ENCODE results near the gene SRM. TPM values are rescaled to one million over a fixed set of nuclear protein-coding genes. Genes with fewer than 3 reads are reported as not detected.
"Not testable (repeated sequence)": the region's sequence is repeated elsewhere in the genome, so short reads cannot be mapped to it uniquely, and the experiment has no call there.

The SRM gene
- total RNA-seq, 1 donor from 2014 or later = 346 TPM

DNA sequence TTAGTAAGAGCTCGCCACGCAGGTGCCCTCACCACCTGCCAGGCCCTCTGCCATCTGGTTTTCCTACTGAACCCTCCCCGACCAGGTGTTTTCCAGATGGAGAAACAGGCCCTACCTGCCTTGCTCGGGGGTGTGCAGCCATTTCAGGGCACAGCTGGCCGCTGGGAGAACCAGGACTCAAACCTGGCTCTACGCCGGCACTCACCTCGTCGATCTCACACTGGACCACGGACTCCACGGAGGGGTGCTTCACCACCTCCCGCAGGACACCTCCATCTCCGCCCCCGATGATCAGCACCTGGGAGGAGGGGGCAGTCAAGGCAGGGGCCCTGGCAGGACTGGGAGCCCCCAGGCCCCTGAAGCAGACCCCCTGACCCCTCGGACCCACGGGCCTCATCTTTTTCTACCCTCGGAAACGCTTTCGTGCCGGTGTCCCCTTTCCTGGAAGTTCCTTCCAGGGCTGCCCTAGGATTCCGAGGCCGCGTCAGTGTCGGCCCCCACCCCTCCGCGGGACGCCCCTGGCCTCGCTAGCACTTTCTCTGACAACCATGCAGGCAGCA is 1.1 kb downstream of the SRM start:
- no peak for DNase-seq
- Mint-ChIP-seq H3K27me3 (no peaks in the 10 kb centered on the region), H3K9me3 (no peaks in the 10 kb centered on the region), H3K4me1 (peaks cover 31% of the 10 kb centered on the region), H3K36me3 (ENCODE audit: low read depth) (peaks cover 51% of the 10 kb centered on the region), H3K27ac (peak overlapping the region; percentile 92), H3K4me3 (peak overlapping the region; percentile 98)
- intact Hi-C loops (cut with micrococcal nuclease) = no loop called here

DNA sequence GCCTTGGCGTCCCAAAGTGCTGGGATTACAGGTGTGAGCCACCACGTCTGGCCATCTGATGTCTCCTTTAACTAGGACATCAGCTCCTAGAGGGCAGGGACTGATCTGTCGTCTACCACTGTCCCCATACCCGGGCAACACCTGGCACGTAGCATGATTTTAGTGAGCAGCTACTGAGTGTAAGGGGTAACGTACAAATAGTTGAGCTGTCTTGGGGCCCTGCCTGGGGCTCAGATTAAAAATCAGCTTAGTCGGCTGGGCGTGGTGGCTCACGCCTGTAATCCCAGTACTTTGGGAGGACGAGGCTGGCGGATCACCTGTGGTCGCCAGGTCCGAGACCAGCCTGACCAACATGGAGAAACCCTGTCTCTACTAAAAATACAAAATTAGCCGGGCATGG is 1.8 kb downstream of the SRM start:
- Mint-ChIP-seq H3K4me3 (peak overlapping the region; percentile 98), H3K36me3 (ENCODE audit: low read depth) (peaks cover 45% of the 10 kb centered on the region), H3K4me1 (peaks cover 26% of the 10 kb centered on the region), H3K27ac (peak overlapping the region; percentile 34), H3K9me3 (no peaks in the 10 kb centered on the region), H3K27me3 (no peaks in the 10 kb centered on the region)
- intact Hi-C loops (cut with micrococcal nuclease) = no loop called here
- DNase-seq = no peak

DNA sequence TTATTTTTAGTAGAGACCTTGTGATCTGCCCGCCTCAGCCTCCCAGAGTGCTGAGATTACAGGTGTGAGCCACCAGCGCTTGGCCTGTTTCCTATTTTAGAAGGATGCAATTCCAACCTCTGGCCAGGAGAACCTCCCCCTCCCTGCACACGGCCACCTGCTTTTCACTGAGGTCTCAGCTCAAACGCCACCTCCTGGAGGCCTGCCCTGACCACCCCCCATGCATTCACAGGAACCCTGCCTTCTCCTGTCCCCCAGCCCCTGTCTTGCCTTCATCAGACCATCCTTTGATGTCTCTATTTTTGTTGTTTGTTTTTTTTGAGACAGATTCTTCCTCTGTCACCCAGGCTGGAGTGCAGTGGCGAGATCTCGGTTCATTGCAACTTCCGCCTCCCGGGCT is 2.3 kb downstream of the SRM start:
- intact Hi-C loops (cut with micrococcal nuclease) = no loop called here
- Mint-ChIP-seq H3K9me3 (no peaks in the 10 kb centered on the region), H3K4me3 (peak overlapping the region; percentile 57), H3K4me1 (peaks cover 20% of the 10 kb centered on the region), H3K27me3 (no peaks in the 10 kb centered on the region), H3K36me3 (ENCODE audit: low read depth) (peaks cover 41% of the 10 kb centered on the region), H3K27ac (peak overlapping the region; percentile 25)
- DNase-seq = no peak

DNA sequence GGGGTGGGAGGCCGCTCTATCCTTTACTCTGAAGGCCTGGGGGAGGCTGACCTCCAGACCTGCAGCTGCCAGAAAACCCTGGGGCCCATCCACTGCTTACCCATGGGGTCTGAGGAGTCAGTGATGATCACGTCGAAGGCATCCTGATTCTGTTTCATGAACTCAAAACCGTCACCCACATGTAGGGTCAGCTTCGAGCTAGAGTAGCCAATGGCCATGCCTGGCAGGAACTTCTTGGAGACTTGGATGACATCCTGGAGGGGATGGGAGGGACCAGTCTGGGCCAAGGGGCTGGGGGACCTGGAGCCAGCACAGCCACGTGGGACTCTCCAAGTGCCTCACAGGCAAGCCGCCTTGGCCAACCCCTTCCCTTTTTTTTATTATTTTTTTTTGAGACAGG is 3.3 kb downstream of the SRM start:
- Mint-ChIP-seq H3K27ac (no peak overlapping the region), H3K36me3 (ENCODE audit: low read depth) (peaks cover 38% of the 10 kb centered on the region), H3K9me3 (no peaks in the 10 kb centered on the region), H3K27me3 (no peaks in the 10 kb centered on the region), H3K4me1 (peaks cover 13% of the 10 kb centered on the region), H3K4me3 (no peak overlapping the region)
- intact Hi-C loops (cut with micrococcal nuclease) = no loop called here
- no peak for DNase-seq

DNA sequence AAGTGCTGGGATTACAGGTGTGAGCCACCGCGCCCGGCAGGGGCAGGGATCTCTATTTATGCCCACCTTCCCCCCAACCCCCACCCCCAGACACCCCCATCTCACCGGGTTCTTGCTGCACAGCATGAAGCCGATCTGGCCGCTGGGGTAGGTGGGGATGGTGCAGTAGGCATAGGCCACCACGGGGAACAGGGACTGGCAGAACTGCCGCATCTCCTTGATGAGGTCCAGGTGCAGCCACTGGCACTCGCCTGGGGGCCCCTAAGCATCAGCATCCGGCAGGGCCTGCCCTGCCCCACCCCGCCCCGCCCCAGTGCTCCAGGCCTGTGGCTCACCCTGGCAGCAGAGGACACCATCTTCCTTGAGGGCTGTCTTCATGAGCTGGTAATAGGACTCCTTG is 4.1 kb downstream of the SRM start:
- H3K27me3 Mint-ChIP-seq = no peaks in the 10 kb centered on the region
- H3K27ac Mint-ChIP-seq = no peak overlapping the region
- no peak for DNase-seq
- H3K4me3 Mint-ChIP-seq = no peak overlapping the region
- intact Hi-C loops (cut with micrococcal nuclease) = no loop called here
- H3K9me3 Mint-ChIP-seq = no peaks in the 10 kb centered on the region
- peaks cover 8% of the 10 kb centered on the region for H3K4me1 Mint-ChIP-seq
- peaks cover 34% of the 10 kb centered on the region for H3K36me3 Mint-ChIP-seq (ENCODE audit: low read depth)

DNA sequence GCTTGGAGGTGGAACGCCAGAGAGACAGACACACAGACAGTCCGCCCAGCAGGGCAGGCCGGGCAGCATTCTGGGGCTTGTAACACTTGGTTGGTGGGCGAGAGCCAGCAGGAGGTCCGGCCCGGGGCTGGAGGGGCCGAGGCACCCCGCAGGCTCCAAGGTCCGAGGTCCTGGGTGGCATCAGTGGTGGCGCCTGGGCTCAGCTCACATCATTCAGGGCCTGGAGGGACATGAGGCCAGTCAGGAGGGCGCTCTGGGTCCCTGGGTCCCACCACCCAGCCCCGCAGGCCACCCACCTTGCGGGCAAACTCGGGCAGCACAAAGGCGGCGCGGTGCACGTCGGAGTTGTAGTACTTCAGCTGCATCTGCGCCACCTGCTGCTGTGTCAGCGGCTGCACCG is 5.2 kb downstream of the SRM start:
- no peaks in the 10 kb centered on the region for H3K27me3 Mint-ChIP-seq
- peaks cover 31% of the 10 kb centered on the region for H3K36me3 Mint-ChIP-seq (ENCODE audit: low read depth)
- DNase-seq = no peak
- no peak overlapping the region for H3K4me3 Mint-ChIP-seq
- H3K4me1 Mint-ChIP-seq = peaks cover 6% of the 10 kb centered on the region
- intact Hi-C loops (cut with micrococcal nuclease) = no loop called here
- H3K27ac Mint-ChIP-seq = no peak overlapping the region
- H3K9me3 Mint-ChIP-seq = no peaks in the 10 kb centered on the region

DNA sequence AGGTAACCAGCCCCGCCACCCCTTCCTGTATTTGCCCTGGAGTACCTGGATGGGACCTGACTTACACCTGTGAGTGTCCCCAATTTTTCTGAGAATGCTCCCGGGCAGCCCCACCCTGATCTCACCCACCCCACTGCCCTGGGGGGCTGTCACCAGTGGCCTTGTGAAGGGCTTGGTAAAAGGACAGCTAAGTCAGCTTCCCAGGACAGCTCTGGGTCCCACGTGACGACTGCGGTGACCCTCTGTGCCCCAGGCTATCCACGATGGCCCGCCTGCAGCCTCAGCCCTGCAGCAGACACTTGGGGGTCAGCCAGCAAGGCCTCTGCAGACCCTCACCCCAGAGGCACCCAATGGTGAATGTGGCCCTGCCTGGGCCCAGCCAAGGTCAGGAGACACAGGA is 5.6 kb downstream of the SRM start:
- peaks cover 30% of the 10 kb centered on the region for H3K36me3 Mint-ChIP-seq (ENCODE audit: low read depth)
- no peak overlapping the region for H3K27ac Mint-ChIP-seq
- H3K9me3 Mint-ChIP-seq = no peaks in the 10 kb centered on the region
- H3K4me3 Mint-ChIP-seq = no peak overlapping the region
- no peaks in the 10 kb centered on the region for H3K27me3 Mint-ChIP-seq
- intact Hi-C loops (cut with micrococcal nuclease) = no loop called here
- DNase-seq = no peak
- H3K4me1 Mint-ChIP-seq = peaks cover 6% of the 10 kb centered on the region

DNA sequence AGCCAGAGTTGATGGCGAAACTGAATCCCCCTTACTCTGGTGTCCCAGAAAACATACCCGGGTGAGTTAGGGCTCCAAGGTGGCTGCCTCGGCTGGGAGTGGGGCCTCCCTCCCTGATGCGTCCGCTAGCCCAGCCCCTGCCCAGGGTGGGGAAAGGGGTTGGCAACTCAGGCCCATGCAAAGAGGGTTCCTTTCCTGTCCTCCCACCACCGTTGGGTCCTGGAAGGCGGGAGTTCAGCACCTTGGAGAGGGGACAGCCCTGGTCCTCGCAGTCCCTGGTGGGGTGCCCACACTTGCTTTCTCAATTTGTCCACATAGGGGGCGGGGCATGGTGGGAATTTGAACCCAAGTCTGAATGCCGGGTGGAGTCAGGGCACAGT is 6.1 kb downstream of the SRM start:
- DNase-seq = no peak
- Mint-ChIP-seq H3K4me3 (no peak overlapping the region), H3K4me1 (peaks cover 4% of the 10 kb centered on the region), H3K9me3 (no peaks in the 10 kb centered on the region), H3K27ac (no peak overlapping the region), H3K27me3 (no peaks in the 10 kb centered on the region), H3K36me3 (ENCODE audit: low read depth) (peaks cover 26% of the 10 kb centered on the region)
- intact Hi-C loops (cut with micrococcal nuclease) = no loop called here

DNA sequence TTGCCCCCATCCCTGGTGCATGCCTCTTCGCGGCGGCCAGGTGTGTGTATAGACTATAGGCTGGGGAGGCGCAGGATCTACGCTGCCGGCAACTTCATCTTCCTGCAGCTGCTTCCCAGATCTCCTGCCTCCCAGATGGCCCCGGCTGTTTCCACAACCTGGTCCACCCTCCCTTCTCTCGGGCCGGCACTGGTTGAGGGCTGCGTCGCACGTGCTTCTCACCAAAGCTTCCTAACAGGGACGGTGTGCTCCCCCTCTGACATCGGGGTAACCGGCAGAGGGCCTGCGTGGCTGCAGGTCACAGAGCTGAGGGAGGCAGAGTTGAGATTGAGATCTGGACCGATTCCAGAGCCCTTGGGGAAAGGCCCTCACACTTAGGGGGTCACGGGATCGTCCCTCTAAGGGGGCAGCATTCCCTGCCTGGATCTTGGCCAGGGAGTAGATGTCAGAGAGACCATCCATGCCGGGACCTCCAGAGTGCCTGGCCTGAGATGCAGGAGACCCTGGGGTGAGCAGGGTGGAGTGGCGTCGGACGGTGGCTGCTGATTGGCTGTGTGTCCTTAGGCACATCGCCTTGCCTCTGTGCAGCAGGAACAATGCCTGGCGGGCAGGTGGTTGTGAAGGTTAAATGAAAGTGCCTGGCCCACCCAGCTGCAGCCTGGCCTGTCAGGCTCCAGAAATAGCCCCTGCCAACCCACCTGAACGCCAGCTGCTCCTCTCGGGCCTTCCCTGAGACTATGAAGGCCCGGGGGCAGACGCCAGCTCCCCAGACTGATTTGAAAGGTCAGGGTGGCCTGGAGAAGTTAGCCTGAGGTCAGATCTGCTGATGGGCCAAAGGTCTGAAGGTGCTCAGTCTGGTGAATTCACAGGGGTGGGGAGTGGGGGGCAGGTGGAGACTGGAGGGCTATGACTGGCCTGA is 6.7 kb downstream of the SRM start:
- Mint-ChIP-seq H3K4me3 (no peak overlapping the region), H3K9me3 (no peaks in the 10 kb centered on the region), H3K27ac (no peak overlapping the region), H3K27me3 (no peaks in the 10 kb centered on the region), H3K4me1 (peaks cover 4% of the 10 kb centered on the region), H3K36me3 (ENCODE audit: low read depth) (peaks cover 20% of the 10 kb centered on the region)
- DNase-seq = no peak
- intact Hi-C loops (cut with micrococcal nuclease) = no loop called here

DNA sequence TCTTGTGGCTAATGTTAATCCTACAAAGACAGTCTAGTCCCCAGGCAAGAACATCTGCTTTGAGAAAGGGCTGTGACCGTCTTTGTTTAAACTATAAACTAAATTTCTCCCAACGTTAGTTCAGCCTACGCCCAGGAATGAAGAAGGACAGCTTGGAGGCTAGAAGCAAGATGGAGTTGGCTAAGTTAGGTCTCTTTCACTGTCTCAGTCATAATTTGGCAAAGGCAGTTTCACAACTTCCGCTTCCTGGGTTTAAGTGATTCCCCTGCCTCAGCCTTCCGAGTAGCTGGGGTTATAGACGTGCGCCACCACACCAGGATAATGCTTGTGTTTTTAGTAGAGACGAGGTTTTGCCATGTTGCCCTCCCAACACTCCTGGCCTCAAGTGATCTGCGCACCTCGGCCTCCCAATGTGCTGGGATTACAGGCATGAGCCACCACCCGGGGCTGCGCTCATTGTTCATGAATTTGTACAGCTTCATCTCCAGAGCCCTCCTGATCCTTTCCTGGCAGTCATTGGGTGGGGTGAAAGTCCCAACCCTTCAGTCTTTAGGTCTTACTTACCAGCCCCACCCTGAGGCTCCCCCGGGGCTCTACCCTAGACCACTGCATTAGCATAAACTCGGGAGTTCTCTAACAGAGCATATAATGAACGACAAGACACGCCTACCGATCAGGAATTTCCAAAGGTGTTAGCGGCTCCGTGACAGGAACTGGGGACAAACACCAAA is 7.9 kb downstream of the SRM start:
- Mint-ChIP-seq H3K4me3 (no peak overlapping the region), H3K27me3 (no peaks in the 10 kb centered on the region), H3K9me3 (no peaks in the 10 kb centered on the region), H3K27ac (no peak overlapping the region), H3K36me3 (ENCODE audit: low read depth) (peaks cover 10% of the 10 kb centered on the region), H3K4me1 (peaks cover under 1% of the 10 kb centered on the region)
- no peak for DNase-seq
- intact Hi-C loops (cut with micrococcal nuclease) = no loop called here

DNA sequence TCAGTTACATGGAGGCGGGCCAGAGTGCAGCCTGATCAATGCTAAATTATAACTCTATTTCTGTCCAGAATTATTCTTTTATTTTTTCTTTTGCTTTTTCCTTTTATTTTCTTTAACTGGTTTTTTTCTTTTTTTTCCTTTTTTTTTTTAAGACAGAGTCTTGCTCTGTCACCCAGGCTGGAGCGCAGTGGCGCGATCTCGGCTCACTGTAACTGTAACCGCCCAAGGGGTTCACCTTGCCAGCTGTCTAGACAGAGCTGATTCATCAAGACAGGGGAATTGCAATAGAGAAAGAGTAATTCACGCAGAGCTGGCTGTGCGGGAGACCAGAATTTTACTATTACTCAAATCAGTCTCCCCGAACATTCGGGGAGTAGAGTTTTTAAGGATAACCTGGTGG is 8.7 kb downstream of the SRM start:
- intact Hi-C loops (cut with micrococcal nuclease); H3K4me1 Mint-ChIP-seq; H3K4me3 Mint-ChIP-seq; H3K27me3 Mint-ChIP-seq; H3K9me3 Mint-ChIP-seq; H3K36me3 Mint-ChIP-seq (ENCODE audit: low read depth); H3K27ac Mint-ChIP-seq; DNase-seq: not testable (repeated sequence)

DNA sequence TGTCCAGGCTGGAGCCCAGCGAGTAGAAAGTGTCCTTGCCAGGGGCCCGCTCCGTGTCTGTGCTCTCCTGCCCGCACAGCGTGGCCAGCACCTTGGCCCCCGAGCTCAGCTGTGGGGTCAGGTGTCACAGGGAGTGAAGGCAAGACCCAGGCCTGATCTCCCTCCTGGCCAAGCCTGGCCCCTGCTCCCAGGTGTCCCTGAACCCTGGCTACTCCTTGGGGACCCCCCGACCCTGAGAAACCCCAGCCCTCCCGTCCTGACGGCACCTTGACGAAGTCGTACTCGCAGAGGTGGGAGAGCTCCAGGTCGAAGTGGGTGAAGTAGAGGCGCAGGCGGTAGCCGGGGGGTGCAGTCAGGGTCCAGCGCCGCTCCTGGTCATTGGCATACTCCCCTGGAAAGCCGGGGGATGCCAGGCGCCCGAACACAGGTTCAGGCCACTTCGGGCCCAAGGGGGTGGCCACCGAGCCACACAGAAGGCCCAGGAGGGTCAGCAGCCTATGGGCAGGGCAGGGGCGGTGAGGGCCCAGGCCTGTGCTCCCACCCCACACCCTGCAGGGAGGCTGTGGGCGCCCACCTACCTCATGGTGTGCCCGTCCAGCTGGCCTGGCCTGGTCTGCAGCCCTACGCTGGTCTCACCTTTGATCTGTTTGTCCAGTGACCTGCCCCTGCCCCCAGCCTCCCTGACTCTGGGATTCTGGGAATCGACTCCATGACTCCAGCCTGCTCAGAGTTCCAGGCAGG is 13.0 kb downstream of the SRM start, which contains the start of gene MASP2:
TSS of gene MASP2 (minus strand) at position 615 of the 741 bp plus-strand sequence. CDS start at position 583, 32 bp downstream.
- Mint-ChIP-seq H3K27ac (no peak within 1 kb of the TSS), H3K4me1 (no peaks in the 10 kb centered on the region), H3K4me3 (no peak within 1 kb of the TSS), H3K36me3 (ENCODE audit: low read depth) (no peaks in the 10 kb centered on the region), H3K27me3 (no peaks in the 10 kb centered on the region), H3K9me3 (no peaks in the 10 kb centered on the region)
- DNase-seq = no peak
- intact Hi-C loops (cut with micrococcal nuclease) = no loop called here

DNA sequence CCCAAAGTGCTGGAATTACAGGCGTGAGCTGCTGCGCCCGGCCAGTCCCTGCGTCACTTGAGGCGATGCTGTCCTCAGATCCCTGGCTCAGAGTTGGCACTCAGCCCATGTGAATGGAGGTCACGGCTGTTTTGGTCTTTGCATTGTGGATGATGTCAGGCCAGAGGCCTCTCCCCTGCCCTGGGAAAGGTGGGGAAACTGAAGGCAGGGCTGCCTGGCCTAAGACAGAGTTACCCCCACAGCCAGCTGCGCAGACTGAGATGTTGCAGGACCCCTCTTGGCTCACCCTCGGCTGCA is 13.6 kb downstream of the SRM start:
- no peaks in the 10 kb centered on the region for H3K9me3 Mint-ChIP-seq
- intact Hi-C loops (cut with micrococcal nuclease) = no loop called here
- no peak overlapping the region for H3K27ac Mint-ChIP-seq
- H3K36me3 Mint-ChIP-seq (ENCODE audit: low read depth) = no peaks in the 10 kb centered on the region
- H3K27me3 Mint-ChIP-seq = no peaks in the 10 kb centered on the region
- DNase-seq = no peak
- H3K4me3 Mint-ChIP-seq = no peak overlapping the region
- no peaks in the 10 kb centered on the region for H3K4me1 Mint-ChIP-seq

All from activated CD4-positive, alpha-beta T cell treated with anti-CD3 and anti-CD28 coated beads, Interleukin-2, amount 10 ng/mL, durations not matched to agents 24 days and 14 days (primary cell).